IPS-18a (cell line): Measurements from ENCODE around the gene HS6ST3.
"Not testable (repeated sequence)": the region's sequence is repeated elsewhere in the genome, so short reads cannot be mapped to it uniquely, and the experiment has no call there.

Experiments
- H3K27ac ChIP-seq: one replicate; pipeline ENCODE4 v1.5.1; 2013; ENCODE audit warnings: low read length
- H3K27me3 ChIP-seq: one replicate; pipeline ENCODE4 v1.6.1; 2013; ENCODE audit warnings: mild to moderate bottlenecking, low read length; ENCODE audit not compliant: control insufficient read depth, insufficient read depth
- H3K36me3 ChIP-seq: one replicate; pipeline ENCODE4 v1.6.1; 2013; ENCODE audit warnings: low read depth, low read length; ENCODE audit not compliant: control insufficient read depth
- H3K4me1 ChIP-seq: one replicate; pipeline ENCODE4 v1.6.1; 2013; ENCODE audit warnings: low read depth, low read length; ENCODE audit not compliant: control insufficient read depth
- H3K4me3 ChIP-seq: one replicate; pipeline ENCODE4 v1.5.1; 2013; ENCODE audit warnings: low read length
- H3K9ac ChIP-seq: one replicate; pipeline ENCODE4 v1.6.1; 2013; ENCODE audit warnings: mild to moderate bottlenecking, low read length, moderate library complexity
- H3K9me3 ChIP-seq: one replicate; pipeline ENCODE4 v1.6.1; 2013; ENCODE audit warnings: low read depth, low read length; ENCODE audit not compliant: control insufficient read depth

Gene HS6ST3

GRCh38 chr13:96089749-96090239, at the start of gene HS6ST3:
Gene HS6ST3, plus strand, starts transcription at chr13:96090107.
- Histone ChIP-seq H3K9ac (no peak within 1 kb of the TSS), H3K9me3 (no peaks in the 10 kb centered on the region), H3K4me1 (peaks cover 3% of the 10 kb centered on the region), H3K27me3 (peaks cover 63% of the 10 kb centered on the region), H3K4me3 (peak within 1 kb of the TSS; percentile 67), H3K27ac (no peak within 1 kb of the TSS), H3K36me3 (no peaks in the 10 kb centered on the region)

DNA sequence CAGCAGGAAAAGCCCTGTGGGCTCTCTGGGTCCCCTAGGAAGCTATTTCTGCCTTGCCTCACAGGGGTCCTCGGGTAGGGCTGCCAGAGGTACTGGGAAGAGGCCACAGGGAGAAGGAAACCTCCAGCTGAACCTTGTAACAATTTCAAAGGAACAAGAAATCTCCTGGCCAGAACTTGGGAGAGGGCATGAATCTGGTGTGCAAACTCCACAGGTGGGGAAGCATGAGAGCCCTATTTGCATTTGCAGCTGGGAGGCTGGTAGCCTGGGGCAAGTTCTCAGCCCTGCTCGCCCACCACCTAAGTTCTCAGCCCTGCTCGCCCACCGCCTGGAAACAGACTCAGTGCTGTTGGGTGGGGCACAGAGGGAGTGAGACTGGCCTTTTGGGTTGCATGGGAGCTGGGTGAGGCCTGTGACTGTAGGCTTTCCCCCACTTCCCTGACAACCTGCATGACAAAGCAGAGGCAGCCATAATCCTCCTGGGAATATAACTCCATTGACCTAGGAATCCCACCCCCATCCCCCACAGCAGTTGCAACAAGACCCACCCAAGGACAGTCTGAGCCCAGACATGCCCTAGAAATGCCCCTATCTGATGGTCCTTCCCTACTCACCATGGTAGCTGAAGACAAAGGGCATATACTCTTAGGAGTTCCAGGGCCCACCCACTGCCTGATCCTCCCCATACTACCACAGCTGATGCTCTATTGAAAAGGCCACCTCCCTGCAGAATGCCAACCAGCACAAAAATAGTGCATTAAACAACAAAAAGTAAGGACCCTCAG, 48.4 kb upstream of the HS6ST3 start:
- no peak overlapping the region for H3K27ac ChIP-seq
- no peak overlapping the region for H3K4me3 ChIP-seq
- H3K9ac ChIP-seq: no peak overlapping the region
- no peaks in the 10 kb centered on the region for H3K36me3 ChIP-seq
- H3K4me1 ChIP-seq: peaks cover 5% of the 10 kb centered on the region
- H3K9me3 ChIP-seq: peaks cover 4% of the 10 kb centered on the region
- no peaks in the 10 kb centered on the region for H3K27me3 ChIP-seq

GRCh38 chr13:96044238-96044637, 45.7 kb upstream of the HS6ST3 start:
- Histone ChIP-seq H3K9ac (no peak overlapping the region), H3K4me3 (no peak overlapping the region), H3K9me3 (peaks cover 4% of the 10 kb centered on the region), H3K4me1 (peaks cover 5% of the 10 kb centered on the region), H3K27me3 (no peaks in the 10 kb centered on the region), H3K27ac (no peak overlapping the region), H3K36me3 (no peaks in the 10 kb centered on the region)

DNA sequence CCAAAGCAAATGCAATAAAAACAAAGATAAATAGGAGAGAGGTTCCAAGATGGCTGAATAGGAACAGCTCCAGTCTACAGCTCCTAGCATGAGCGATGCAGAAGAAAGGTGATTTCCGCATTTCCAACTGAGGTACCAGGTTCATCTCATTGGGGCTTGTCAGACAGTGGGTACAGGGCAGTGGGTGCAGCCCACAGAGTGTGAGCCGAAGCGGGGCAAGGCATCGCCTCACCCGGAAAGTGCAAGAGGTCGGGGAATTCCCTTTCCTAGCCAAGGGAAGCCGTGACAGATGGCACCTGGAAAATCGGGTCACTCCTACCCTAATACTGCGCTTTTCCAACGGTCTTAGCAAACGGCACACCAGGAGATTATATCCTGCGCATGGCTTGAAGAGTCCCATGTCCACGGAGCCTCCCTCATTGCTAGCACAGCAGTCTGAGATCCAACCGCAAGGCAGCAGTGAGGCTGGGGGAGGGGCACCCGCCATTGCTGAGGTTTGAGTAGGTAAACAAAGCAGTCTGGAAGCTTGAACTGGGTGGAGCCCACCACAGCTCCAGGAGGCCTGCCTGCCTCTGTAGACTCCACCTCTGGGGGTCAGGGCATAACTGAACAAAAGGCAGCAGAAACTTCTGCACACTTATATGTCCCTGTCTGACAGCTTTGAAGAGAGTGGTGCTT, 43.3 kb upstream of the HS6ST3 start:
- not testable (repeated sequence) for H3K36me3 ChIP-seq, H3K27me3 ChIP-seq, H3K4me1 ChIP-seq, H3K9ac ChIP-seq, H3K9me3 ChIP-seq, H3K27ac ChIP-seq, H3K4me3 ChIP-seq

DNA sequence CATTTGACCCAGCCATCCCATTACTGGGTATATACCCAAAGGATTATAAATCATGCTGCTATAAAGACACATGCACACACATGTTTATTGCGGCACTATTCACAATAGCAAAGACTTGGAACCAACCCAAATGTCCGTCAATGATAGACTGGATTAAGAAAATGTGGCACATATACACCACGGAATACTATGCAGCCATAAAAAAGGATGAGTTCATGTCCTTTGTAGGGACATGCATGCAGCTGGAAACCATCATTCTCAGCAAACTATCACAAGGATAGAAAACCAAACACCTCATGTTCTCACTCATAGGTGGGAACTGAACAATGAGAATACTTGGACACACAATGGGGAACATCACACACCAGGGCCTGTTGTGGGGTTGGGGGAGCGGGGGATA, 39.0 kb upstream of the HS6ST3 start:
- H3K9ac ChIP-seq, H3K4me3 ChIP-seq, H3K36me3 ChIP-seq, H3K9me3 ChIP-seq, H3K27ac ChIP-seq, H3K27me3 ChIP-seq, H3K4me1 ChIP-seq: not testable (repeated sequence)

DNA sequence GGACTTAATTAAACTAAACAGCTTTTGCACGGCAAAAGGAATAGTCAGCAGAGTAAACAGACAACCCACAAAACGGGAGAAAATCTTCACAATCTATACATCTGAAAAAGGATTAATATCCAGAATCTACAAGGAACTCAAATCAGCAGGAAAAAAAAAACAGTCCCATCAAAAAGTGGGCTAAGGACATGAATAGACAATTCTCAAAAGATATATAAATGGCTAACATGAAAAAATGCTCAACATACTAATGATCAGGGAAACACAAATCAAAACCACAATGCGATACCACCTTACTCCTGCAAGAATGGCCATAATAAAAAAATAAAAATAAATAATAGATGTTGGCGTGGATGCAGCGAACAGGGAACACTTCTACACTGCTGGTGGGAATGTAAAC, 38.4 kb upstream of the HS6ST3 start:
- H3K36me3 ChIP-seq, H3K27me3 ChIP-seq, H3K9ac ChIP-seq, H3K4me1 ChIP-seq, H3K4me3 ChIP-seq, H3K27ac ChIP-seq, H3K9me3 ChIP-seq: not testable (repeated sequence)

DNA sequence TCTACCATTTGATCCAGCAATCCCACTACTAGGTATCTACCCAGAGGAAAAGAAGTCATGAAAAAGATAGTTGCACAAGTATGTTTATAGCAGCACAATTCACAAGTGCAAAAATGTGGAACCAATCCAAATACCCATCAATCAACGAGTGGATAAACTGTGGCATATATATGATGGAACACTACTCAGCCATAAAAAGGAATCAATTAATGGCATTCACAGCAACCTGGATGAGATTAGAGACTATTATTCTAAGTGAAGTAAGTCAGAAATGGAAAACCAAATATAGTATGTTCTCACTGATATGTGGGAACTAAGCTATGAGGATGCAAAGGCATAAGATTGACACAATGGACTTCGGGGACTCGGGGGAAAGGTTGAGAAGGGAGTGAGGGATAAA, 38.0 kb upstream of the HS6ST3 start:
- peak overlapping the region; percentile 94 for H3K4me3 ChIP-seq
- not testable (repeated sequence) for H3K9me3 ChIP-seq, H3K9ac ChIP-seq, H3K27me3 ChIP-seq, H3K27ac ChIP-seq, H3K4me1 ChIP-seq, H3K36me3 ChIP-seq

DNA sequence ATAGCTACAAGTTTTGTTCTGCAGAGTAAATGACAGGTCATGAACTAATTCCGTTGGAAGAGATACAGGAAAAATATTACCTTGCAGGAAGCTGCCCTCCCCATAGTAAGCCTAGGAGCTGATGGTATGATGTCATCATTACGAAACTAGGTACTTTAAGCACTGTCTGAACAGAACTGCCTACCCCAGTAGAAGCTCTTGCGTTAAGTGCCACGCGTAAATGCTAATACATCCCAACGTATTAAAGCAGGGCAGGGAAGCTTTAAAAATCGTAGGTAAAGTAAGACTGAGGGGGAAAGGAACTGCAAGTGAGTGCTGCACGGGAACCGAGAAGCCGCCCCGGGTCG, 37.3 kb upstream of the HS6ST3 start:
- Histone ChIP-seq H3K4me3 (peak overlapping the region; percentile 94), H3K4me1 (no peaks in the 10 kb centered on the region), H3K9me3 (no peaks in the 10 kb centered on the region), H3K27me3 (no peaks in the 10 kb centered on the region), H3K27ac (no peak overlapping the region), H3K36me3 (no peaks in the 10 kb centered on the region), H3K9ac (peak overlapping the region; percentile 78)

- peak within 1 kb of the TSS; percentile 94 for H3K4me3 ChIP-seq
- no peak within 1 kb of the TSS for H3K27ac ChIP-seq
- no peaks in the 10 kb centered on the region for H3K36me3 ChIP-seq
- peak within 1 kb of the TSS; percentile 78 for H3K9ac ChIP-seq
- no peaks in the 10 kb centered on the region for H3K27me3 ChIP-seq
- no peaks in the 10 kb centered on the region for H3K4me1 ChIP-seq
- H3K9me3 ChIP-seq: no peaks in the 10 kb centered on the region
These were observed 36.8 kb upstream of the HS6ST3 start, which contains the start of gene UGGT2 for GRCh38 chr13:96053003-96053703. Gene UGGT2, minus strand, starts transcription at chr13:96053401. Its CDS starts 89 bp downstream, at chr13:96053312.

DNA sequence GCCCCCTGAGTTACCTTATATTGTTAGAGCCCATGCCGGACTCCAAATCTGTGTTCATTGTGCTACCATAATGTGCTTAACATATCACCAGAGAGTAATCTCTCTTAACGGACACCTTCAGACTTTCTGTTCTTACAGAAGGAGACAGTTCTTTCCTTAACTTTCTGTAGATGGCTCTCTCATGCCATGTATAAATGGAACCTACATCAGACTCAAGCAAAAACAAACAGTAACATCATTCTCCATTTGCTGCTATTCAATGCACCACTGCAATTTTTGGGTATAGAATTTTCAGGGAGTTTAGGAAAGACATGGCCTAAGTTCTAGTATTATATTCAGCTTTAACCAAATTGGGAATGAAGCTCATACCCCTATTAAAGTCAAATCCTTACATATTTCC, 24.1 kb upstream of the HS6ST3 start:
- Histone ChIP-seq H3K4me1 (no peaks in the 10 kb centered on the region), H3K27ac (no peak overlapping the region), H3K4me3 (no peak overlapping the region), H3K36me3 (no peaks in the 10 kb centered on the region), H3K9ac (no peak overlapping the region), H3K27me3 (no peaks in the 10 kb centered on the region), H3K9me3 (no peaks in the 10 kb centered on the region)

GRCh38 chr13:96068729-96069128, 21.2 kb upstream of the HS6ST3 start:
- no peak overlapping the region for H3K27ac ChIP-seq
- H3K9me3 ChIP-seq: no peaks in the 10 kb centered on the region
- no peaks in the 10 kb centered on the region for H3K4me1 ChIP-seq
- no peak overlapping the region for H3K9ac ChIP-seq
- no peaks in the 10 kb centered on the region for H3K36me3 ChIP-seq
- no peak overlapping the region for H3K4me3 ChIP-seq
- H3K27me3 ChIP-seq: no peaks in the 10 kb centered on the region
